Activated T-helper 2 cell treated with anti-CD3 and anti-CD28 coated beads, Interferon-gamma antibody, Interleukin-2, Interleukin-4, amounts not matched to agents 10 μg/mL and 5 μg/mL and 100 μg/mL, durations not matched to agents 14 hours and 24 hours and 36 hours (primary cell): ENCODE data around the gene CCDC187. TPM values are rescaled to one million over a fixed set of nuclear protein-coding genes. Genes with fewer than 3 reads are reported as not detected.
A peak's percentile ranks its signal among the peaks of the same experiment; 100 is the strongest.
"Not testable (repeated sequence)": the region's sequence is repeated elsewhere in the genome, so short reads cannot be mapped to it uniquely, and the experiment has no call there.

Experiments
- DNase-seq: peaks from one replicate; pipeline ENCODE4 v3.0.0; 2021; ENCODE audit warnings: low spot score
- H3K27ac Mint-ChIP-seq: one replicate; pipeline ENCODE4 v1.8.0; 2021; ENCODE audit warnings: mixed read lengths
- H3K27me3 Mint-ChIP-seq: one replicate; pipeline ENCODE4 v1.8.0; 2021; ENCODE audit warnings: low read depth, mixed read lengths
- H3K36me3 Mint-ChIP-seq: one replicate; pipeline ENCODE4 v1.8.0; 2021; ENCODE audit warnings: low read depth, mixed read lengths
- H3K4me1 Mint-ChIP-seq: one replicate; pipeline ENCODE4 v1.8.0; 2021; ENCODE audit warnings: low read depth, mixed read lengths
- H3K4me3 Mint-ChIP-seq: one replicate; pipeline ENCODE4 v1.8.0; 2021; ENCODE audit warnings: low read depth, mild to moderate bottlenecking, moderate library complexity, mixed read lengths
- H3K9me3 Mint-ChIP-seq: one replicate; pipeline ENCODE4 v1.8.0; 2021; ENCODE audit warnings: mixed read lengths
- intact Hi-C: fragments of 100-400 bp; cut with micrococcal nuclease; formaldehyde crosslinking; loops from one replicate; pipeline ENCODE4 v1.15.1; 2023
- total RNA-seq: library from RNA; stranded (reverse); gene quantifications from 2 replicates; pipeline ENCODE4 v1.2.3, GENCODE V29; 2022

The CCDC187 gene
- total RNA-seq, 1 donor from 2014 or later = not detected

DNA sequence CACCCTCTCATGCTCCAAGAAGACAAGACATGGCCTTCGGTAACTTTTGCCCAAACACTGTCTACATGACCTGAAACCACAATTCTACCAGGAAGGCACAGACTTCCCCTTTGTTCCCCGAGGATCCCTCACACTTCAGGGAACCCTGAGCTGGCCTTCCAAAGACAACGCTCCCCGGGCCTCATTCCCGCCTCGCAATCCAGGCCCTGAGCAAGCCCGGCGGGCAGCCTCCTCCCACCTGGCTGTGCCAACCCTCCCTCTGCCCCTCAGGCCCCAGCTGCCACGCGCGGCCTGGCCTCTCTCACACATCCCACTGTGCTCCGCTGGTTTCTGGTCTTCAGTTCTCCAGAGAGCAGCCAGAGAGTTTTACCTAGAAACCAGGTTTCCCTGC lies 65.6 kb downstream of the CCDC187 start:
- peaks cover 33% of the 10 kb centered on the region for H3K36me3 Mint-ChIP-seq
- no peaks in the 10 kb centered on the region for H3K27me3 Mint-ChIP-seq
- H3K9me3 Mint-ChIP-seq = no peaks in the 10 kb centered on the region
- intact Hi-C loops = no loop called here
- peaks cover 22% of the 10 kb centered on the region for H3K4me1 Mint-ChIP-seq
- H3K4me3 Mint-ChIP-seq = no peak overlapping the region
- no peak overlapping the region for H3K27ac Mint-ChIP-seq
- DNase-seq = no peak

DNA sequence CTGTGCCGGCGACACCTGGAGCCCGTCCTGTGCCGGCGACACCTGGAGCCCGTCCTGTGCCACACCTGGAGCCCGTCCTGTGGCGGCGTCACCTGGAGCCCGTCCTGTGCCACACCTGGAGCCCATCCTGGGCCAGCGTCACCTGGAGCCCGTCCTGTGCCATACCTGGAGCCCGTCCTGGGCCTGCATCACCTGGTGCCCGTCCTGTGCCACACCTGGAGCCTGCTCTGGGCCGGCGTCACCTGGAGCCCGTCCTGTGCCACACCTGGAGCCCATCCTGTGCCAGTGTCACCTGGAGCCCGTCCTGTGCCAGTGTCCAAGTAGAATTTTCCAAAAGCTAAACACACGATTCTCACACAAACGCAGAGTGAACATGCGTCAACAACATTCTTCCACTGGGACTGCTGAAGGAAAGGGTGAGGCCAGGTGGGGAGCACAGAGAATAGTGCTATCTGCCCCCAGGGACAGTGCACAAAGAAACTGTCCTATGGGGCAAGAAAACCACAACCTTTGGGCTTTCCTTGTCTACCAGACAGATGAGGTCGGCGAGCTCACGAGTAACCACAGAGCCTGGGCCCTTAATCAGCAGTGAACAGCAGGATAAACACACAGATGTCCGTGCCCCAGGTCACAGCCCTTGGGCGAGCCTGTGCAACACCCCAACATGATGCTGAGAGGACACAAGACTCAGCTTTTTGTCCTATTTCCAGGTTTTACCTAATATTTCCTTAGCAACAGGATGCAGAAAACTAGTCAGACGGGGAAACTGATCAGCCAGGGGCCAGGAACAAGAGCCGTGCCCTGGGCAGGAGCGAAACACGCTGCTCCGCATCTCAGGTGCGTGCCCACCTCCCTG lies 66.2 kb downstream of the CCDC187 start:
- DNase-seq = no peak
- Mint-ChIP-seq H3K4me1 (peaks cover 22% of the 10 kb centered on the region), H3K27me3 (no peaks in the 10 kb centered on the region), H3K4me3 (no peak overlapping the region), H3K36me3 (peaks cover 34% of the 10 kb centered on the region), H3K9me3 (no peaks in the 10 kb centered on the region), H3K27ac (no peak overlapping the region)
- intact Hi-C loops = no loop called here

DNA sequence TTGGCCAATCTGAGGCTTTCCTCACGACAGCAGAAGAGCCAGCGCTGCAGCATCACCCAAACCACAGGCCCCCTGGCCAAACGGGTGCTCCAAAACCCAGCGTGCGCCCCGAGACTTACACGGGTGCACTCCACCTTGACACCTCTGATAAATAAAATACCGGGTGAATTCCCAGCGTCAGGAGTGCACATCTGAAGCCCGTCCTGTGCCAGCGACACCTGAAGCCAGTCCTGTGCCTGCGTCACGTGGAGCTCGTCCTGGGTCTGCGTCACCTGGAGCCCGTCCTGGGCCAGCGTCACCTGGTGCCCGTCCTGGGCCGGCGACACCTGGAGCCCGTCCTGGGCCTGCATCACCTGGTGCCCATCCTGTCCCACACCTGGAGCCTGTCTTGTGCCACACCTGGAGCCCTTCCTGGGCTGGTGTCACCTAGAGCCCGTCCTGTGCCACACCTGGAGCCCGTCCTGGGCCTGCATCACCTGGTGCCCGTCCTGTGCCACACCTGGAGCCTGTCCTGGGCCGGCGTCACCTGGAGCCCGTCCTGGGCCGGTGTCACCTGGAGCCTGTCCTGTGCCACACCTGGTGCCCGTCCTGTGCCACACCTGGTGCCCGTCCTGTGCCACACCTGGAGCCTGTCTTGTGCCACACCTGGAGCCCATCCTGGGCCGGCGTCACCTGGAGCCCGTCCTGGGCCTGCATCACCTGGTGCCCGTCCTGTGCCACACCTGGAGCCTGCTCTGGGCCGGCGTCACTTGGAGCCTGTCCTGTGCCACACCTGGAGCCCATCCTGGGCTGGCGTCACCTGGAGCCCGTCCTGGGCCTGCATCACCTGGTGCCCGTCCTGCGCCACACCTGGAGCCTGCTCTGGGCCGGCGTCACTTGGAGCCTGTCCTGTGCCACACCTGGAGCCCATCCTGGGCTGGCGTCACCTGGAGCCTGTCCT lies 67.2 kb downstream of the CCDC187 start:
- H3K27me3 Mint-ChIP-seq, H3K9me3 Mint-ChIP-seq, H3K27ac Mint-ChIP-seq, intact Hi-C loops, DNase-seq, H3K4me3 Mint-ChIP-seq: not testable (repeated sequence)
- Mint-ChIP-seq H3K36me3 (peaks cover 39% of the 10 kb centered on the region), H3K4me1 (peaks cover 29% of the 10 kb centered on the region)

DNA sequence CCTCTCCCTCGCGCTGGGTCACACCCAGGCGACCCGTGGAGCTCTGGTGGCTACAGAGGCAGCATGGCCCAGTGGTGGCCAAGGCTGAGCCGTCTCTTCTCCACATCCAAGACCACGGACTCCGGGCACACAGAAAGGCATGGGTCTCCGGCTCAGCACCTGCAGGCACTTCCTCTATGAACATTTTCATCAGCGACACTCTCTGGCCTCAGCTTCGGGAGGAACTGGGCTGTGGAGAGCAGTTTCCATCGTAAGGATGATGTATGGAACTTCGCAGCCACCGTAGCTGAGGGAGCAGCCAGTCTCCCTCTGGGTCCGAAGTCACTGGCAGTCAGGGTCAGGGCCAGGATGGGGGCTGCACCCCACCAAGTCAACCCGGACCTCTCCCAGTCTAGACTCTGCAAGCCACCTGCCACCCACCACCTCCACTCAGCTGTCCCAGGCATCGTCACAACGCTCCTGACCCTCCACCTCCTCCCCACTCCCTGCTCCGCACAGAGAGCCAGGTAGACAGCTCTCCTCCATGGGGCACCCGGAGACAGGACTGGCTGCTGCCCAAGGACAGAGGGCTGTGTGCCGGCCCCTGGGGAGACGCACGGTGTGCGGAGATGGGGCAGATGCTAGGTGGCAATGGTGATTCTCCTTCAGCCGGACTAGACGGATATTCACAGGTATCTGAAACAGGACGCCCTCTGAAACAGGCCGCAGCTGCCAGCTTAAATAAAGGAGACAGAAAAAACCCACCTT lies 68.0 kb downstream of the CCDC187 start:
- peaks cover 39% of the 10 kb centered on the region for H3K36me3 Mint-ChIP-seq
- intact Hi-C loops = no loop called here
- H3K9me3 Mint-ChIP-seq = no peaks in the 10 kb centered on the region
- peaks cover 36% of the 10 kb centered on the region for H3K4me1 Mint-ChIP-seq
- H3K27ac Mint-ChIP-seq = no peak overlapping the region
- no peak for DNase-seq
- no peaks in the 10 kb centered on the region for H3K27me3 Mint-ChIP-seq
- no peak overlapping the region for H3K4me3 Mint-ChIP-seq

DNA sequence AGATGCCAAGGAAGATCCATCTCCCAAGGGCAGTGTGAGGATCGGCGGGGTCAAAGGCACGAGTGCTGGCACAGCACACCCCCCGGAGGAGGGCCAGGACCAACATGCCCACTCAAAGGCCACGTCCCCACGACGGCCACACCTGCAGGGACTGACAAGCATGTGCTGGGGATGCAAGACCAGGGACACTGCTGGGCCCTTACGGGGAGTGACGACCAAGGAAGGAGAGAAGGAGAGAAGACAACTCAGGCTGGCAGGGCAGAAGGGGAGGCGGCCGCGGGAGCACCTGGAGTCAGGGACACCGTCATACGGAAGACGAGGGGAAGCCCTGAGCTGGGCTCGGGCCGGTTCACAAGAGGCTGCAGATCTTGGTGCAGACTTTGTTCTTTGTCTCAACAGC lies 68.7 kb downstream of the CCDC187 start:
- peaks cover 39% of the 10 kb centered on the region for H3K36me3 Mint-ChIP-seq
- peaks cover 38% of the 10 kb centered on the region for H3K4me1 Mint-ChIP-seq
- H3K9me3 Mint-ChIP-seq = no peaks in the 10 kb centered on the region
- H3K27ac Mint-ChIP-seq = no peak overlapping the region
- H3K4me3 Mint-ChIP-seq = no peak overlapping the region
- no peak for DNase-seq
- intact Hi-C loops = no loop called here
- no peaks in the 10 kb centered on the region for H3K27me3 Mint-ChIP-seq

DNA sequence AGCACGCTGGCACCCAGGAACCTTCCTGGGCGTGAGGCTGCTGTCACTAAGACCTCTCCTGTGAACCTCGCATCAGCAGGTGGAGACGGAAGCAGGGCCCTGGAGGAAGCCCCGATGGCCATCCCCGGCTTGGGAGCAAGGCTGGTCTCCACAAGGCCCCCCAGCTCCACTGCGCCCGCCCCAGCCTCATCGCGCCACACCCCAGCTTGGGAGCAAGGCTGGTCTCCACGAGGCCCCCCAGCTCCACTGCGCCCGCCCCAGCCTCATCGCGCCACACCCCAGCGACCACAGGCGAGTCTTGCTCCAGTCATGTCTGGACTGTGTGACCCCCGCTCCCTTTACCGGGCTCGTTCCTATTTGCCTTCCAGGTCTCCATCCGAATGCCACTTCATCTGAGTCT lies 69.3 kb downstream of the CCDC187 start:
- Mint-ChIP-seq H3K36me3 (peaks cover 39% of the 10 kb centered on the region), H3K4me1 (peaks cover 39% of the 10 kb centered on the region), H3K9me3 (no peaks in the 10 kb centered on the region), H3K27ac (peak overlapping the region; percentile 48), H3K27me3 (no peaks in the 10 kb centered on the region), H3K4me3 (no peak overlapping the region)
- DNase-seq = no peak
- intact Hi-C loops = no loop called here

DNA sequence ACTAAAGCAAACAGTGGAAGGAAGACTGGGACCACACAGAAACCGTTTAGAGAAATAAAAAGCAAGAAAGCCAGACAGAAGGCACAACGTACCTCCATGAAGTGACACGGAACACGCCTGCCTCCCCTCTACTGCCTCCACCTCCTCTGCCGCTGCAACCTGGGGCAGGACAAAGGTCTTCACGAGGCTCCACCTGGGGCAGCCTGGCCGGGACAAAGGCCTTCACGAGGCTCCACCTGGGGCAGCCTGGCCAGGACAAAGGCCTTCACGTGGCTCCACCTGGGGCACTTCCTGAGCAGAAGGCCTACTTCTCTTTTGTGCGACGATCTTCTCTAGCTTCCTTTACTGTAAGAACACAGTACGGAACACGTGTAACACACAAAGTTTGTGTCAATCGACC lies 70.0 kb downstream of the CCDC187 start:
- Mint-ChIP-seq H3K9me3 (no peaks in the 10 kb centered on the region), H3K36me3 (peaks cover 39% of the 10 kb centered on the region), H3K27ac (peak overlapping the region; percentile 82), H3K27me3 (no peaks in the 10 kb centered on the region), H3K4me1 (peaks cover 38% of the 10 kb centered on the region), H3K4me3 (no peak overlapping the region)
- DNase-seq = no peak
- intact Hi-C loops = no loop called here

DNA sequence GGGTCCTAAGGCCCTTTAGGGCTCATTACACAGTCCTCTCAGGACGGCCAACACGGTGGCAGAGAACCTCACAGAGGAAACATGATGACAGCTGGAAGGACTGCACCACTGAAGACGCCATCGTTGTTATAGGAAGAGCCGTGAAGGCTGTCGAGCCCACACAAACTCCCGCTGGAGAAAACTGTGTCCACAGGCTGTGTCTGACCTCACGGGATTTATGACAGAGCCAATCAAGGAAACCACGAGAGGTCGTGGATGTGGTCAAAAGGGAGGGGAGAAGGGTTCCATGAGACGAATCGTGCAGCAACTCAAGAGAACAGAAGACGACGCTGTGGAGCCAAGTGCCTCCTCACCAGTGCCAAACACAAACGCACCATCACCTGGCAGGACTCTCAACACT lies 70.5 kb downstream of the CCDC187 start:
- Mint-ChIP-seq H3K4me3 (no peak overlapping the region), H3K4me1 (peaks cover 42% of the 10 kb centered on the region), H3K27me3 (no peaks in the 10 kb centered on the region), H3K9me3 (no peaks in the 10 kb centered on the region), H3K36me3 (peaks cover 39% of the 10 kb centered on the region), H3K27ac (peak overlapping the region; percentile 82)
- intact Hi-C loops = no loop called here
- no peak for DNase-seq

DNA sequence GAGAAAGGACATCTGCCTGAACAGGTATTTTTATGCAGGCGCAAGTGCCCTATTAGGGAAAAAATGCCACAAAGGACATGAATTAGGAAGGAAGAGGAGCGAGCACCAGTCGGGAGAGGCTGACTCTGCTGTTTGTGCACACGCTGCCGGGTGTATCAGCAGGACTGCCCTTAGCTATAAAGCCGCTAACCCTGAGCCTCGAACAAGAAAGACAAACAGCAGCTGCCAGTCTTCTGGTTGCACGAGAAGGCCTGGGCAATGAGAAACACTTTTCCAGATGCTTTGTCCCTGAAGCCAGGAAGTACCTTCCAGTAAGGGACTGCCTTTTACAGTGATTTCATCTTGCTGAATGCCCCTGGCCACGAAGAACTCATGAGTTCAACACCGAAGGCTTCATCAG lies 70.9 kb downstream of the CCDC187 start:
- H3K4me3 Mint-ChIP-seq = no peak overlapping the region
- H3K9me3 Mint-ChIP-seq = no peaks in the 10 kb centered on the region
- peak overlapping the region; percentile 82 for H3K27ac Mint-ChIP-seq
- no peaks in the 10 kb centered on the region for H3K27me3 Mint-ChIP-seq
- no peak for DNase-seq
- H3K36me3 Mint-ChIP-seq = peaks cover 39% of the 10 kb centered on the region
- H3K4me1 Mint-ChIP-seq = peaks cover 43% of the 10 kb centered on the region
- intact Hi-C loops = loop anchor here (1.0 kb wide), 1 partner anchor 12 kb away; the partner anchor contains the start of gene QSOX2

DNA sequence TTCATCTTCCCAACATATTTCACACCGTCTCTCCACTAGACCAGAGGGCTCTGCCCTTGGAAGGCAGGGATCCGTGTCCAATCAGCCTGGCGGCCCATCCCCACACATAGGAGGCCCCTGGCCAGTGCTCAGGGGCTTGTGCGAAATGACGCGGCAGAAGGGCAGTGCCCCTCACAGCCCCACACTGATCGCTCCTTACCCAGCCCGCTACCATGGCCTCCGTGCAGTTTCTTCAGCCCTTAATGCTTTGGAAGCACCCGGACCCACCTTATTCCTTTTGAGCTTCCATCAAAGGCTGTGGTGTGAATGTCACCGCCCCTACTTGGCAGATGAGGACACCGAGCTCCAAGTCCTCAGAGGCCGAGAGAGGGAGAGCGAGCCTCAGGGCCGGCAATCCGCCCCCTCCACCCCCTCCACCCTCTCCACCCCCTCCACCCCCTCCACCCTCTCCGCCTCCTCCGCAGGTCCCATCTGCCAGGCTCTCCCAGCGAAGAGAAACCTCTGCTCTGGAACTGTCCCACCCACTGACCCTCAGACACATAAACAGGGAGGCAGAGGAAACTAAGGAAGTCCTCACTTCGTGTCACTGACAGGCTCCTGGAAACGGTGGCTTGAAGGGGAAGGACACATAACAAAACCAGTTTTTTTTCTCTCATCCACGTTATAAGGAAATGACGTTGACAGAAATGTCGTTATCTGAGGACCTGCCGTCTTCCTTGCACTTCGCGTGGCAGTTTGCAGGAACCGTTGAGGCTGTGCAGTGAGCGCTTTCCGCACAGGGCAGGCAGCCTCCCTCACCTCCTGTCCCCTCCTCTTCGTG lies 72.2 kb downstream of the CCDC187 start:
- no peaks in the 10 kb centered on the region for H3K27me3 Mint-ChIP-seq
- no peaks in the 10 kb centered on the region for H3K9me3 Mint-ChIP-seq
- peaks cover 42% of the 10 kb centered on the region for H3K4me1 Mint-ChIP-seq
- intact Hi-C loops = loop anchor here (1.0 kb wide), 1 partner anchor 14 kb away; the partner anchor contains the start of gene QSOX2
- peak; percentile 43 for DNase-seq
- peak overlapping the region; percentile 64 for H3K4me3 Mint-ChIP-seq
- peaks cover 39% of the 10 kb centered on the region for H3K36me3 Mint-ChIP-seq
- H3K27ac Mint-ChIP-seq = peak overlapping the region; percentile 82

DNA sequence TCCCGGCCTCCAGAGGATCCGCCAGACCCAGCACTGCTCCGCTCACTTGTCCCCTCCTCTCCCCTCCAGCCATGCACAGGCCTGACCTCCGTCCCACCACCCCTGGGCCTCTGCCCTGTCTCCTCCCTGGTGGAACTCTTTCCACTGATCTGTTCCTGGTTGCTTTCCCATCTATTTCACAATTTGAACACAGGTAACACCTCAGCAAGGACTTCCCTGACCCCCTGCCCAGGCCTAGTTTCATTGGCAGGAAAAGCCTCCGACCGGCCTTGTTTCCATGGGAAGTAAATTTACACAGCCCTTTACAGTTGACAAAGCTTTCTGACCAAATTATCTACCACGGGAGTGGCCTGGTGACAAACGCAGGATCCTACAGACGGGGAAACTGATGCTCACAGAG lies 73.1 kb downstream of the CCDC187 start:
- no peak for DNase-seq
- H3K27ac Mint-ChIP-seq = peak overlapping the region; percentile 65
- H3K9me3 Mint-ChIP-seq = no peaks in the 10 kb centered on the region
- no peaks in the 10 kb centered on the region for H3K27me3 Mint-ChIP-seq
- intact Hi-C loops = no loop called here
- peak overlapping the region; percentile 17 for H3K4me3 Mint-ChIP-seq
- H3K36me3 Mint-ChIP-seq = peaks cover 37% of the 10 kb centered on the region
- peaks cover 42% of the 10 kb centered on the region for H3K4me1 Mint-ChIP-seq

DNA sequence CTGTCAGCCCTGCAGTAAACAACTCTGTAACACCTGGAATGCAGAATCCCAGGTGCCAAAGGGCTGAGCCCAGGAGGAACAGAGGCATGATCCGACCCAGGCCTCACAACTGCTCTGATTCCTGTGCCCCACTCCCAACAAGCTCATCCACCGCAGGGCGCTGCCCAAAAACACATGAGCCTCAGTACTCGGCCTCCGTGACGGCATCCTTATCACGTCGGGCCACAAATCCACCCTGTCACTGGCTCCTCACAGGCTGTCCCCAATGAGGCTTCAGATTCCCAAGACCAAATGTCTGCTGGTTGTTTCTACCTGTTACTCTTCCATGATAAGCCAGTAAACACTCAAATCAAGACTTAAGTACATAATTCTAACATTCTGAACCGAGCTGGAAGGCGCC lies 73.5 kb downstream of the CCDC187 start:
- no peak for DNase-seq
- H3K27ac Mint-ChIP-seq = no peak overlapping the region
- peaks cover 38% of the 10 kb centered on the region for H3K36me3 Mint-ChIP-seq
- H3K4me1 Mint-ChIP-seq = peaks cover 42% of the 10 kb centered on the region
- no peak overlapping the region for H3K4me3 Mint-ChIP-seq
- no peaks in the 10 kb centered on the region for H3K27me3 Mint-ChIP-seq
- intact Hi-C loops = no loop called here
- H3K9me3 Mint-ChIP-seq = no peaks in the 10 kb centered on the region
